ENCODE measurements around the gene ADIPOR2. TPM values are rescaled to one million over a fixed set of nuclear protein-coding genes. Genes with fewer than 3 reads are reported as not detected.
"Not testable (repeated sequence)": the region's sequence is repeated elsewhere in the genome, so short reads cannot be mapped to it uniquely, and the experiment has no call there.

Gene ADIPOR2
- total RNA-seq, 1 donor from 2014 or later, result 46.6 TPM

GRCh38 chr12:1812650-1813302, 121.9 kb downstream of the ADIPOR2 start:
- no peak for DNase-seq (ENCODE audit: low spot score)

GRCh38 chr12:1814266-1814665, 123.4 kb downstream of the ADIPOR2 start:
- DNase-seq (ENCODE audit: low spot score), result no peak

- no peak for DNase-seq (ENCODE audit: low spot score)
These were observed 124.2 kb downstream of the ADIPOR2 start for GRCh38 chr12:1815108-1815507.

DNA sequence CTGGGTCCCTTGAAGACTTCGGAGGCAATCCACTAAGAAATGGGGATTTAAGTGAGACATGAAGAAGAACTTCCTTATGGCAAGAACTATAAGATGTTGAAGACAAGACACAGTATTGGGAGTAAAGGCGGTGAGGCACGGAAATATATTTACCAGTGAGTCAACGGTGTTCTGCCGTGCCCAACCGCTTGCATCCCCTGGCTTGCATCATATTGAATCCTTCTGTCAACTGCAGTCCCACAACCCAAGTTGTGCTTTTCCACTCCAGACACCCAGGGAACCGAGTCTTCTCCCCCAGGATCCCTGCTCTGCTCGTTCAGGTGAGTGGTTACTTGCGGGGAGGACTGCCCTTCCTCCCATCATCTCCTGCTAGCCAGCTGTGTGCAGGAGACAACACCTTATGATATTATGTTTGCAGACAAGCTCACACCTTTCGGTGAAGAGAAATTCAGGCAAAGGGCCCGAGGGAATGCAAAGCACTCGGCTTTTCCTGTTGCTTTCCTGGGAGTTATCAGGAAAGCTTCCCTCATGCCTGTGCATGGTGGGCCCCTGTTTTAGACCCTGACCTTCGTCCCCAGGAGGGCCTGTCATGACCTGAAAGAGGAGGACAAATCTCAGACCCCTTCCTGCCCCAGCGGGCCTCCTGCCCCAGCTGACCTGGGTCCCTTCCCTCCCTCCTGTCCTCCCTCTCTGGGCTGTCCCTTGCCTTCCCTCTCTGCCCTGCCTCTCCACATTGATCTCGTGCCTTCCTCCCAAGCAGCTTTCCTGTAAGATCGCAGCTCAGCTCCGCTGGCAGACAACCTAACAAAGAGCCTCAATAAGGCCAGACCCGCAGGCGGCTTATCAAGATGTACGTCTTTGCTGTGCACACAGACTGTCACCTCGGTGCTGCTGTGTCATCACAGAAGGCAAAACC, 125.2 kb downstream of the ADIPOR2 start:
- DNase-seq (ENCODE audit: low spot score), result no peak

- DNase-seq (ENCODE audit: low spot score), result no peak
These were observed 126.0 kb downstream of the ADIPOR2 start for GRCh38 chr12:1816730-1817348.

DNA sequence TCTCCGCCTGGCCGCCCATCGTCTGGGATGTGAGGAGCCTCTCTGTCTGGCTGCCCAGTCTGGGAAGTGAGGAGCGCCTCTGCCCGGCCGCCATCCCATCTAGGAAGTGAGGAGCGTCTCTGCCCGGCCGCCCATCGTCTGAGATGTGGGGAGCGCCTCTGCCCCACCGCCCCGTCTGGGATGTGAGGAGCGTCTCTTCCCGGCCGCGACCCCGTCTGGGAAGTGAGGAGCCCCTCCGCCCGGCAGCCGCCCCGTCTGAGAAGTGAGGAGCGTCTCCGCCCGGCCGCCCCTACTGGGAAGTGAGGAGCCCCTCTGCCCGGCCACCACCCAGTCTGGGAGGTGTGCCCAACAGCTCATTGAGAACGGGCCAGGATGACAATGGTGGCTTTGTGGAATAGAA, 127.1 kb downstream of the ADIPOR2 start:
- not testable (repeated sequence) for DNase-seq (ENCODE audit: low spot score)

DNA sequence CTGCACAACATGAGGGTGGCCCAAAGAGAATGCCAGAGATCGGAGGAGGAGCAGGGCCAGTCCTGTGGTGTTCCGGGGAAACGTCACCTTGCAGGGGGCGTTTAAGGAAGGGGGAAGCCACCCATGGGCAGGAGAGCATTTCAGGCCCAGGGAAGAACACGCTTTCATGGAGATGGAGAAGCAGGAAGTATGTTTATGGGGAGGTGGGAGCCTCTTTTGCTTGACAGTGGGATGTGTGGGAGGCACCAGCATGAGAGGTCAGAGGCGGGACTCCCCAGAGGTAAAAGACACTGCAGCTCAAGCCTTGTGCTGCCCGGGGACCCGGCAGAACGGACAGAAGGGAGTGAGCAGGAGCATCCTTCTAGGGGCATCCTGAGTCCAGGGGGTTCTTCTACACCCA, 128.2 kb downstream of the ADIPOR2 start:
- DNase-seq (ENCODE audit: low spot score), result no peak

GRCh38 chr12:1819571-1819970, 128.7 kb downstream of the ADIPOR2 start:
- no peak for DNase-seq (ENCODE audit: low spot score)

DNA sequence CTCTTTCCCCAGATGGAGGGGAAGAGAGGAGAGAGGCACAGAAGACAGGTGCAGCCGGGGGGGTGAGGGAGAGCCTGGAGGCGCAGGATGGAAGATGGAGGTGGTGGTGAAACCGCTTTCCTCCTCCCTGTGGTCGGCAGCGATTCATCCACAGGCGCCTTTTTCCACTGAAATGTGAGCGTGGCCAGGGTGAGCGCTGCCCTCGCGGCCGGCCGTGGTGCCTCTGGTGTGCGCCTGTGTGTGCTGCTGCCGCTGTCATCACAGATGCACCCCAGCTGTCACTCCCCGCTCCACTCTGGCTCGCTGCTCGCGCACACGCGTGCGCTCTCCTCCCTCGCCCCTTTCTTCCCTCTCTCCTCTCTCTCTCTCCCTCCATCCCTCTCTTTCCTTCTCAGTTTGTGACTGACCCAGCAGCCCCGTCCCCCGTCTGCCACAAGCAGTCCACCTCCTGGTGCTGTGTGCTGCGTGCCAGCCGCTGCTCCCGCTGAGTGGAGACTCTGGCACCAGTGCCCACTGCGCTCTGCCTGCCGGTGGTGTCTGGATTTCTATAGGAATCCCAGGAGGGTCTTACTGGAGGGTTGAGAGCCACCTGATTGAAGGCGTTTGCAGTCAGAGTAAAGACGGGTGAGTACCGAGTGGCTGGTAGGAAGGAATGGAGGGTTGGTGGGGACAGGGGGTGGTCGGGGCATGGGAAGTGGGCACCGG, 129.5 kb downstream of the ADIPOR2 start, which contains the start of gene LRTM2:
TSS of gene LRTM2 (plus strand) at position 375 of the 705 bp plus-strand sequence. CDS start 7,584 bp downstream, outside the sequence.
- DNase-seq (ENCODE audit: low spot score), result no peak

GRCh38 chr12:1820896-1821291, 130.0 kb downstream of the ADIPOR2 start:
- DNase-seq (ENCODE audit: low spot score), result no peak

DNA sequence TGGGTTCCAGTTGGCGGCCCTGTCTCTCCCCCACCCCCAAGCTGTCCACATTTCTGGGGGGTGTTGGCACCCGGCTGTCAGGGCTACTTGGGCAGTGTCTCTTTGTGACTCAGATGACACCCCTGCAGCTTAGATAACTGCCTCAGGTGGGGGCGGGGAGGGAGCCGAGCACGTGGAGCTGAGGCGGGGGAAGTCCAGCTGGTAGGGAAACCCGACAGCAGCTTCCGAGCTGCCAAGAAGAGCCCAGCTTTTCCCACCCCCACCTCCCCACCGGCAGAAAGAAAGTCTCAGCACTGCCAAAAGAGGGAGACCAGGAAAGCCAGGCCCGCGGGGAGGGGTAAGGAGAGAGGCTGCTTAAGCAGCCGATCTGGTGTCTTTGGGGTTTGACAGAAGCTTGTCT, 130.9 kb downstream of the ADIPOR2 start:
- no peak for DNase-seq (ENCODE audit: low spot score)

- no peak for DNase-seq (ENCODE audit: low spot score)
These were observed 131.8 kb downstream of the ADIPOR2 start for GRCh38 chr12:1822699-1823098.

GRCh38 chr12:1823237-1823636, 132.4 kb downstream of the ADIPOR2 start:
- no peak for DNase-seq (ENCODE audit: low spot score)

DNA sequence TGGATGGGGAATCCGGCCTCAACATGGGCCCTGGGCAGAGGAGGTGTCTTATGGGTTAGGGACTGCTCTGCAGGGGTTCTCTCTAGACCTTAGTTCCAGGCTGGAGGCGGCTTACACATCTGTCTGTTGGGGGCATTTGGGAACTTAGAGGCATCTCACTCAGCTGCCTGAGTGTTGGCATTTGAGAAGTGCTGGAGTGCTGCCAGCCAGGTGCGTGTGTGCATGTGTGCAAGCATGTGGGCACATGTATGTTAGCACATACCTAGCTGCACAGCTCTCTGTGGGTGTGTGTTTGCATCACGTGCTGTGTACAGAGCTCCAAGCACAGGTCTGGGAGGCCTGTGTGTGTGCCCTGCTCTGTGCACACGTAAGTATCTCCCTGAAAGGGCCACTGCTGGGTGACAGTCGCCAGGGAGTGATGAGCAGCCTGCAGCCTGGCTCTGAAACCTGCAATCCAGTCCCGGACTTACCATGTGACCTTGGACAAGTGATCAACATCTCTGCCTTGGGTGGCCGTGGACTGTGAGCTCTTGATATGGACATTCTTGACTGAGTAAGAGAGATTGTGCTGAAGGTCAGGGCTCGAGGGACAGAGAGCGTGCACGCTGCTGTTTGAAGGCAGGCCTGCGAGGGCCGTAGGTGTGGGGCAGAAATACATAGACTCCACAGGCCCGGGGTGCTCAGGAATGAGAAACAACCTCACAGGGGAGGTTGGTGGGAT, 134.7 kb downstream of the ADIPOR2 start:
- no peak for DNase-seq (ENCODE audit: low spot score)

GRCh38 chr12:1826401-1826800, 135.5 kb downstream of the ADIPOR2 start:
- DNase-seq (ENCODE audit: low spot score), result no peak

- DNase-seq (ENCODE audit: low spot score), result no peak
These were observed 136.2 kb downstream of the ADIPOR2 start for GRCh38 chr12:1826867-1827705.

DNA sequence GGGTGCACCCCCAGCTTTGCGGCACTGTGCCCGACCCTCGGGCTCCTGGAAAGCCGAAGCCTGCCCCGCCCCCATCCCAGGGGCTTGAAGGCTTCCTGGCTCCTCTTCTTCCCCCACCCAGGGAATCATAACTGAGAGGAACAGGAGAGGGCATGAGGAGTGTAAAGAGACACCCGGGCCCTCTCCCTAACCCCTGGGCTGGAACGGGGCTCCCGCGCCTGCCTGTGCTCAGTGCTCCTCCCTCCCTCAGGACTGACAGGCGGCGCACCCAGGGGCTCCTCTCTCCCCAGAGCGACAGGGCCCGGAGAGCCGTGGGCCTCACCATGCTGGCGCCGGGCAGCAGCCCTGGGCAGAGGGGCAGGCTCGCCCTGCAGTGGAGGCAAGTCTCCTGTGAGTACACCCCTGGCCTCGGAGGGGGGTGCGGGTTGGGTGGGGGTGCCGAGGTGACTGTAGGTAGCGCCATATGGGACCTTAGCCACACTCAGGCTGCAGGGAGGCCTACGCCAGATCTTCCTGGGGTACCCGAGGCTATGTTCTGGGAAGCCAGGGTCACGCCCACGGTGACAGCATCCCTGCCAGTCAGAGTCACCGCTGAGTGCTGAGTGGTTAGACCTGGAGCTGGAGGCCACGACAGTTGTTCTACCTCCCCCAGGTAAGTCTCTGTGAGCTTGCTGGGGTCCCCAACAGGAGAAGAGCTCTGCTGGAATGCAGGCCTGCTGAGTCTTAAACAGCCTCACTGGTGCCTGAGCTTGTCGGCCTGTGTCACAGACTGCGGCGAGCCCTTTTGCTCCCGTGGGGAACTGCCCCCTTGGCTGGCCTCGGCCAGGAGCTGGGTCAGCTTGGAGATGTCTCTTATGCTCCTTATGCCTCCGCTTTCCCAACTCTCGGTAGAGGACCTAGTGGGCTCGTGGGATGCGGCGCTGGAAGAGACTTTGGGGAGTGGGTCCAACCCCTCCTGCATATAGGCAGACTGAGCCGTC, 137.2 kb downstream of the ADIPOR2 start:
- DNase-seq (ENCODE audit: low spot score), result no peak

- DNase-seq (ENCODE audit: low spot score), result no peak
These were observed 138.0 kb downstream of the ADIPOR2 start for GRCh38 chr12:1828856-1829255.

GRCh38 chr12:1829306-1829900, 138.5 kb downstream of the ADIPOR2 start:
- no peak for DNase-seq (ENCODE audit: low spot score)
